GM12878 (cell line): ENCODE measurements around the gene MAB21L3. TPM values are rescaled to one million over a fixed set of nuclear protein-coding genes. Genes with fewer than 3 reads are reported as not detected.

Experiments used
- ATAC-seq: fragments of 200-7000 bp; cut with Tn5 transposase; 3 replicates; pipeline ENCODE4 v1.9.1; 2020; ENCODE audit warnings: mild to moderate bottlenecking, moderate library complexity
- BruUV-seq: library from RNA; stranded (reverse); fragments of 400-500 nt; replicated peaks from 2 replicates; lab custom pipeline; 2021; lab: Mats Ljungman, UMichigan
- CTCF ChIA-PET: fragments of 300-600 bp; sonication (Branson Sonifier 250); formaldehyde crosslinking; extraction: SDS; loops from one replicate; lab custom pipeline; 2021; ENCODE audit warnings: inconsistent platforms; lab: Yijun Ruan, JAX
- POLR2A ChIA-PET: fragments of 350-600 bp; formaldehyde crosslinking; extraction: SDS; loops from one replicate; lab custom pipeline; 2021; ENCODE audit warnings: inconsistent platforms; lab: Charles Lee
- RAD21 ChIA-PET: fragments of 300-600 bp; sonication (Branson Sonifier 250); formaldehyde crosslinking; loops from one replicate; lab custom pipeline; 2023; ENCODE audit warnings: antibody characterized with exemption; ENCODE audit not compliant: unreplicated experiment; lab: Charles Lee
- SMC1A ChIA-PET: fragments of 300-600 bp; sonication (Branson Sonifier 250); formaldehyde crosslinking; loops from one replicate; lab custom pipeline; 2023; ENCODE audit not compliant: unreplicated experiment, uncharacterized antibody; lab: Charles Lee
- DNase-seq: peaks from one replicate; pipeline ENCODE4 v3.0.0-alpha.2; 2011; ENCODE audit warnings: low read depth, low spot score
- FAIRE-seq: peaks from 3 replicates; lab custom pipeline; 2011; peaks lifted over from hg19 to GRCh38; lab: Jason Lieb, UNC
- H2AFZ ChIP-seq: 2 replicates; pipeline ENCODE4 v1.6.0; 2011; ENCODE audit warnings: low read depth, low read length, control low read depth; ENCODE audit not compliant: control insufficient read depth
- H3K27ac ChIP-seq: 2 replicates; pipeline ENCODE4 v1.5.1; 2011; ENCODE audit warnings: control low read depth; ENCODE audit not compliant: control insufficient read depth, insufficient read depth
- H3K27me3 ChIP-seq, 2 experiments: replicated peaks in 1 of 2; 2 replicates each; pipeline versions ENCODE4 v1.6.0 to v1.6.1; 2011; ENCODE audit warnings: low read length in 1 of 2; ENCODE audit not compliant: control insufficient read depth in 2 of 2, insufficient read depth in 2 of 2
- H3K36me3 ChIP-seq, 2 experiments: 2 replicates each; pipeline ENCODE4 v1.5.1; 2011; ENCODE audit warnings: low read length in 1 of 2; ENCODE audit not compliant: control insufficient read depth in 2 of 2, insufficient read depth in 2 of 2
- H3K4me1 ChIP-seq: 2 replicates; pipeline ENCODE4 v1.6.1; 2011; ENCODE audit warnings: mild to moderate bottlenecking, low read length, moderate library complexity, mixed read lengths; ENCODE audit not compliant: control insufficient read depth, insufficient read depth
- H3K4me2 ChIP-seq: 2 replicates; pipeline ENCODE4 v1.6.0; 2011; ENCODE audit warnings: control low read depth; ENCODE audit not compliant: control insufficient read depth, insufficient read depth
- H3K4me3 ChIP-seq: fragments of 200-600 bp; sonication (generic); 2 replicates; pipeline ENCODE4 v1.5.1; 2016
- H3K79me2 ChIP-seq: 2 replicates; pipeline ENCODE4 v1.6.0; 2011; ENCODE audit warnings: low read length; ENCODE audit not compliant: control insufficient read depth, insufficient read depth
- H3K9ac ChIP-seq: 2 replicates; pipeline ENCODE4 v1.8.0; 2011; ENCODE audit warnings: low read length, control low read depth, mixed read lengths; ENCODE audit not compliant: control insufficient read depth, insufficient read depth
- H3K9me3 ChIP-seq: replicated peaks from 3 replicates; pipeline ENCODE4 v1.5.1; 2011; ENCODE audit warnings: mild to moderate bottlenecking, low read length; ENCODE audit not compliant: control insufficient read depth, insufficient read depth
- H4K20me1 ChIP-seq: 2 replicates; pipeline ENCODE4 v1.6.0; 2011; ENCODE audit not compliant: control insufficient read depth, insufficient read depth
- BHLHE40 ChIP-seq, 2 experiments: fragments of 450-650 bp in 1 of 2; IDR thresholded peaks; 2 replicates each; pipeline ENCODE4 v1.6.1; 2011 to 2017; ENCODE audit warnings: low read depth in 2 of 2, borderline replicate concordance in 1 of 2, improper control_type of control experiment in 1 of 2, low read length in 1 of 2, mild to moderate bottlenecking in 1 of 2
- CBX3 ChIP-seq: fragments of 200-600 bp; sonication (generic); IDR thresholded peaks from 2 replicates; pipeline ENCODE4 v1.6.1; 2016; ENCODE audit warnings: low read depth, borderline replicate concordance
- CHD4 ChIP-seq: fragments of 200-600 bp; sonication (generic); IDR thresholded peaks from 2 replicates; pipeline ENCODE4 v1.6.1; 2016; ENCODE audit warnings: mild to moderate bottlenecking
- CREM ChIP-seq: IDR thresholded peaks from 2 replicates; pipeline ENCODE4 v1.6.1; 2014; ENCODE audit warnings: antibody characterized with exemption, low read depth
- HDGF ChIP-seq: fragments of 450-650 bp; IDR thresholded peaks from 2 replicates; pipeline ENCODE4 v1.6.1; 2016; ENCODE audit warnings: antibody characterized with exemption
- NBN ChIP-seq: fragments of 450-650 bp; IDR thresholded peaks from 2 replicates; pipeline ENCODE4 v1.6.1; 2016
- RELB ChIP-seq: fragments of 450-650 bp; IDR thresholded peaks from 2 replicates; pipeline ENCODE4 v1.6.1; 2017; ENCODE audit warnings: low read depth, mild to moderate bottlenecking, moderate library complexity
- SMC3 ChIP-seq: IDR thresholded peaks from 2 replicates; pipeline ENCODE4 v1.6.1; 2011; ENCODE audit warnings: low read length, improper control_type of control experiment, borderline replicate concordance
- TBL1XR1 ChIP-seq: IDR thresholded peaks from 2 replicates; pipeline ENCODE4 v1.6.1; 2012; ENCODE audit warnings: low read depth, low read length, improper control_type of control experiment
- ZBTB4 ChIP-seq: fragments of 450-650 bp; formaldehyde crosslinking; IDR thresholded peaks from 2 replicates; pipeline ENCODE4 v1.4.0; 2022; ENCODE audit warnings: mild to moderate bottlenecking, moderate library complexity
- WGBS: methylation state at CpG from one replicate; pipeline ENCODE4 v1.1.6; 2016; ENCODE audit warnings: low lambda C conversion rate; ENCODE audit not compliant: insufficient replicate concordance, insufficient coverage; ENCODE audit errors: missing lambda C conversion rate; 5-methylcytosine and 5-hydroxymethylcytosine counted together
- in situ Hi-C: fragments of 300-500 bp; cut with MboI; formaldehyde crosslinking; loops from 9 replicates; pipeline ENCODE4 v1.14.3; 2018; ENCODE audit warnings: mixed read lengths
- intact Hi-C: fragments of 100-400 bp; cut with micrococcal nuclease; formaldehyde crosslinking; loops from one replicate; pipeline ENCODE4 v1.14.2; 2022; ENCODE audit not compliant: unreplicated experiment
- polyA plus RNA-seq, 11 experiments: library from polyadenylated mRNA; depleted of rRNA in 4 of 11; unstranded in 6 of 11; stranded (reverse) in 5 of 11; fragments of >200 nt; fragmentation: Nextera tagmentation in 4 of 11; fragmentation: Illumina TruSeq in 1 of 11; extraction: Ambion mirVana in 4 of 11; extraction: Trizol in 1 of 11; gene quantifications; 1 replicate in 1 of 11; 2 replicates in 10 of 11; pipeline versions ENCODE4 v1.2.1 to v1.2.3, GENCODE V29; 2011 to 2016; ENCODE audit warnings: inconsistent platforms in 2 of 11, missing spikeins in 2 of 11, low read depth in 1 of 11
- total RNA-seq, 4 experiments: library from RNA; depleted of rRNA in 3 of 4; stranded (reverse); fragments of >200 nt in 3 of 4; fragmentation: Illumina TruSeq in 1 of 4; extraction: Trizol in 1 of 4; gene quantifications; 2 replicates each; pipeline versions ENCODE4 v1.2.1 to v1.2.3, GENCODE V29; 2013 to 2021

Gene MAB21L3
- total and polyA plus RNA-seq, 10 of the 15 experiments (the other 5 are each of a cell fraction or from before 2014, with no cell fraction given) = 0.18 to 18.6 (median 1.3) TPM

GRCh38 chr1:116165572-116165971, 54.4 kb downstream of the MAB21L3 start:
- ChIA-PET CTCF (interaction anchor here (0.7 to 4.3 kb wide), 7 partner anchors 11 to 320 kb away, joined by 3 to 26 read pairs (median 4); no protein-coding TSS in a partner anchor), RAD21 (interaction anchor here (0.6 to 1.7 kb wide), 2 partner anchors 26 to 178 kb away, joined by 4 to 7 read pairs; no protein-coding TSS in a partner anchor), SMC1A (interaction anchor here (1.0 to 2.2 kb wide), 3 partner anchors 12 to 309 kb away, joined by 3 to 9 read pairs (median 5); no protein-coding TSS in a partner anchor), POLR2A (interaction anchor here (1.4 kb wide), 1 partner anchor 24 kb away, joined by 5 read pairs; no protein-coding TSS in a partner anchor)
- FAIRE-seq (no peak), ATAC-seq (no peak), DNase-seq (no peak)
- Histone ChIP-seq H3K36me3 (no peaks in the 10 kb centered on the region), H2AFZ (no peak overlapping the region), H3K79me2 (no peaks in the 10 kb centered on the region), H3K4me2 (no peak overlapping the region), H3K4me1 (no peaks in the 10 kb centered on the region), H3K9me3 (no peaks in the 10 kb centered on the region), H3K9ac (no peak overlapping the region), H3K4me3 (no peak overlapping the region), H4K20me1 (no peaks in the 10 kb centered on the region), H3K27me3 (no peaks in the 10 kb centered on the region; a peak in 1 of 4 replicates), H3K27ac (no peak overlapping the region)
- in situ Hi-C loops (no loop called here), intact Hi-C loops (no loop called here)
- TF ChIP-seq RELB (no peak), TBL1XR1 (no peak), NBN (no peak), HDGF (no peak), SMC3 (no peak), ZBTB4 (CRISPR knock-in tag) (no peak), BHLHE40 (IDR thresholded peaks at IDR 0.05; ENCODE audit: borderline replicate concordance in 1 of 2, low read depth in 2 of 2, low read length in 1 of 2) (no peak), CBX3 (no peak), CHD4 (no peak), CREM (no peak)
- BruUV-seq = no TSS peak
- 40% methylated on average over 9 of the region's 9 CpGs for WGBS
